ENCODE data around the gene PORCN. TPM values are rescaled to one million over a fixed set of nuclear protein-coding genes. Genes with fewer than 3 reads are reported as not detected.

The PORCN gene
- total and polyA plus RNA-seq, 9 of the 15 experiments (the other 6 are each of a cell fraction or from before 2014, with no cell fraction given), result 0.34 to 5.1 (median 2.8) TPM

DNA sequence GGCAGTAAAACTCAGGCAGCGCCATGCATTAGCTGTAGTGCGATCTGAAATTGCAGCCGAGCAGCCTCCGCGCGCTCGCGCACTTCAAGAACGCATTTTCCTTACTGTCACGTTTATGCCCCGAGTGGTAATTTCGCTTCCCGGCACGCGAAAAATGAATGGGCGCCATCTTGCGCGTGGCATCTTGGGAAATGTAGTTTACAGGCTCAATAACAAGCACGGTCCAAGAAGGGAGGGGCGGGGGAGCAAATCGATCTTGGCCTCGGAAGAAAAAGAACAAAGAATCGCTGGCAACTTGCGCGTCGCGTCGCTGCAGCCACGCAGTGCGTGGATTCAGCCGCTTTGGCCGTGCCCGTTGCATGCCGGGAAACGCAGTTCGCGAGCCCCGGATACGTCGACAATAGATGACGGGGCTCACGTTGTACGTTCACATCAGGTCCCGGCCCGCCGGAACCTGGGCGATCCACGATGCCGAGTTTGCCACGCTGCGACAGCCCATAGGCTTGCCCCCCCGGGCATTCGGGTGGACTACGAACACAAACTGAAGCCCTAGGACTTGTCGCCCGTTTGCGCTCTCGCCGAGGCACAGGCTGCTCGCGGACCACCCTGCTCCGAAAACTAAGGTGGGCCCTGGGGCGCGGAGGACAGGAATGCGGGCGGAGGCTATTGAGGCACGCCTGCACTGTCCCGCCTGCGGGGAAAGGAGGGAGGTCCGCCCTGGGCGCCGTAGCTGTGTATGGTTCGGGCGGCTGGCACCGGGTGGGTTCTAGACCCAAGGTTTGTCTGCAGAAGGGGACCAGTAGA, 32.8 kb upstream of the PORCN start, which contains the start of gene FTSJ1 (continued):
- TF ChIP-seq CREM (IDR thresholded peaks at IDR 0.05; ENCODE audit: low read depth) (peak; percentile 98), MTA2 (IDR thresholded peaks at IDR 0.05; ENCODE audit: low read depth) (no peak), ZNF354B (CRISPR knock-in tag; IDR thresholded peaks at IDR 0.05) (no peak), ZNF717 (CRISPR knock-in tag; IDR thresholded peaks at IDR 0.05) (no peak), ZBTB7A (IDR thresholded peaks at IDR 0.05; ENCODE audit: borderline replicate concordance, control insufficient read depth, low read depth, low read length) (no peak), SMAD1 (IDR thresholded peaks at IDR 0.05; ENCODE audit: low read depth, low read length, partially characterized antibody) (no peak), TEAD2 (tag; IDR thresholded peaks at IDR 0.05) (no peak), HEY1 (CRISPR knock-in tag; IDR thresholded peaks at IDR 0.05; ENCODE audit: borderline replicate concordance) (no peak), POLR2AphosphoS2 (IDR thresholded peaks at IDR 0.05; ENCODE audit: low read length) (no peak), ELF2 (CRISPR knock-in tag; IDR thresholded peaks at IDR 0.05) (no peak), SP2 (IDR thresholded peaks at IDR 0.05; ENCODE audit: extremely low read depth, low read depth, low read length, poor library complexity, severe bottlenecking) (no peak), ZNF707 (CRISPR knock-in tag; conservative IDR thresholded peaks at IDR 0.05) (no peak), PHF20 (IDR thresholded peaks at IDR 0.05; ENCODE audit: partially characterized antibody) (peak; percentile 68), ZNF23 (CRISPR knock-in tag; IDR thresholded peaks at IDR 0.05) (no peak), EZH2 (IDR thresholded peaks at IDR 0.05; ENCODE audit: borderline replicate concordance, low read depth, low read length) (no peak), RCOR1 (IDR thresholded peaks at IDR 0.05; ENCODE audit: borderline replicate concordance in 1 of 2, low read depth in 2 of 2, low read length in 2 of 2) (0 out of 4 replicates have a peak, but pooled peaks of 1 of the 2 experiments have one; percentile 8)
- TF ChIP-seq, protein P1, sequence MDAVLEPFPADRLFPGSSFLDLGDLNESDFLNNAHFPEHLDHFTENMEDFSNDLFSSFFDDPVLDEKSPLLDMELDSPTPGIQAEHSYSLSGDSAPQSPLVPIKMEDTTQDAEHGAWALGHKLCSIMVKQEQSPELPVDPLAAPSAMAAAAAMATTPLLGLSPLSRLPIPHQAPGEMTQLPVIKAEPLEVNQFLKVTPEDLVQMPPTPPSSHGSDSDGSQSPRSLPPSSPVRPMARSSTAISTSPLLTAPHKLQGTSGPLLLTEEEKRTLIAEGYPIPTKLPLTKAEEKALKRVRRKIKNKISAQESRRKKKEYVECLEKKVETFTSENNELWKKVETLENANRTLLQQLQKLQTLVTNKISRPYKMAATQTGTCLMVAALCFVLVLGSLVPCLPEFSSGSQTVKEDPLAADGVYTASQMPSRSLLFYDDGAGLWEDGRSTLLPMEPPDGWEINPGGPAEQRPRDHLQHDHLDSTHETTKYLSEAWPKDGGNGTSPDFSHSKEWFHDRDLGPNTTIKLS (IDR thresholded peaks at IDR 0.05; ENCODE audit: borderline replicate concordance, low read depth), result peak; percentile 90
- TF ChIP-seq, protein P2, sequence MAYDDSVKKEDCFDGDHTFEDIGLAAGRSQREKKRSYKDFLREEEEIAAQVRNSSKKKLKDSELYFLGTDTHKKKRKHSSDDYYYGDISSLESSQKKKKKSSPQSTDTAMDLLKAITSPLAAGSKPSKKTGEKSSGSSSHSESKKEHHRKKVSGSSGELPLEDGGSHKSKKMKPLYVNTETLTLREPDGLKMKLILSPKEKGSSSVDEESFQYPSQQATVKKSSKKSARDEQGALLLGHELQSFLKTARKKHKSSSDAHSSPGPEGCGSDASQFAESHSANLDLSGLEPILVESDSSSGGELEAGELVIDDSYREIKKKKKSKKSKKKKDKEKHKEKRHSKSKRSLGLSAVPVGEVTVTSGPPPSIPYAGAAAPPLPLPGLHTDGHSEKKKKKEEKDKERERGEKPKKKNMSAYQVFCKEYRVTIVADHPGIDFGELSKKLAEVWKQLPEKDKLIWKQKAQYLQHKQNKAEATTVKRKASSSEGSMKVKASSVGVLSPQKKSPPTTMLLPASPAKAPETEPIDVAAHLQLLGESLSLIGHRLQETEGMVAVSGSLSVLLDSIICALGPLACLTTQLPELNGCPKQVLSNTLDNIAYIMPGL (CRISPR knock-in tag; IDR thresholded peaks at IDR 0.05), result no peak
- TF ChIP-seq, protein P3, sequence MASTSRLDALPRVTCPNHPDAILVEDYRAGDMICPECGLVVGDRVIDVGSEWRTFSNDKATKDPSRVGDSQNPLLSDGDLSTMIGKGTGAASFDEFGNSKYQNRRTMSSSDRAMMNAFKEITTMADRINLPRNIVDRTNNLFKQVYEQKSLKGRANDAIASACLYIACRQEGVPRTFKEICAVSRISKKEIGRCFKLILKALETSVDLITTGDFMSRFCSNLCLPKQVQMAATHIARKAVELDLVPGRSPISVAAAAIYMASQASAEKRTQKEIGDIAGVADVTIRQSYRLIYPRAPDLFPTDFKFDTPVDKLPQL (IDR thresholded peaks at IDR 0.05; ENCODE audit: extremely low read depth, insufficient read length), result no peak
